Prostate gland (tissue), 2 donors: ENCODE data around the gene SMG6. TPM values are rescaled to one million over a fixed set of nuclear protein-coding genes. Genes with fewer than 3 reads are reported as not detected.
A peak's percentile ranks its signal among the peaks of the same experiment; 100 is the strongest.

Experiments
- DNase-seq: peaks from one replicate; pipeline ENCODE4 v3.0.0-alpha.2; 2019; ENCODE audit warnings: low spot score
- H3K27ac ChIP-seq, 2 donors: fragments of 200-600 bp; sonication (generic); 2 replicates each; pipeline ENCODE4 v1.5.1; 2017 to 2019
- H3K27me3 ChIP-seq: fragments of 200-600 bp; sonication (generic); replicated peaks from 2 replicates; pipeline ENCODE4 v1.5.1; 2019; ENCODE audit not compliant: insufficient read depth
- H3K36me3 ChIP-seq, 2 donors: fragments of 200-600 bp; sonication (generic); 1 replicate in 1 of 2; 2 replicates in 1 of 2; pipeline versions ENCODE4 v1.5.1 to v1.8.1; 2017 to 2019
- H3K4me1 ChIP-seq: fragments of 200-600 bp; sonication (generic); replicated peaks from 2 replicates; pipeline ENCODE4 v1.5.1; 2019
- H3K4me3 ChIP-seq, 2 donors: fragments of 200-600 bp; sonication (generic); 2 replicates each; pipeline ENCODE4 v1.5.1; 2017 to 2019
- H3K9me3 ChIP-seq: fragments of 200-600 bp; sonication (generic); 2 replicates; pipeline ENCODE4 v1.5.1; 2017
- POLR2A ChIP-seq: fragments of 450-650 bp; IDR thresholded peaks from one replicate; pipeline ENCODE4 v1.6.1; 2016; ENCODE audit warnings: antibody characterized with exemption, mild to moderate bottlenecking
- POLR2AphosphoS5 ChIP-seq: sonication (generic); formaldehyde crosslinking; IDR thresholded peaks from one replicate; pipeline ENCODE4 v1.6.1; 2017; ENCODE audit warnings: antibody characterized with exemption
- WGBS: methylation state at CpG from one replicate; pipeline ENCODE4 v1.1.5; 2018; 5-methylcytosine and 5-hydroxymethylcytosine counted together
- intact Hi-C: fragments of 100-400 bp; cut with DNase I; formaldehyde crosslinking; loops from one replicate; pipeline ENCODE4 v1.14.2; 2022
- total RNA-seq, 2 donors: library from RNA; depleted of rRNA; stranded (reverse); fragments of >200 nt; gene quantifications; one replicate each; pipeline ENCODE4 v1.1.0, GENCODE V29; 2016
- TF ChIP-seq, protein P1 (sequence below), 4 experiments: fragments of 200-600 bp in 2 of 4; fragments of 450-650 bp in 2 of 4; sonication (generic) in 2 of 4; IDR thresholded peaks; 1 replicate in 3 of 4; 2 replicates in 1 of 4; pipeline ENCODE4 v1.5.1; 2016 to 2019; ENCODE audit warnings: antibody characterized with exemption in 4 of 4, mild to moderate bottlenecking in 2 of 4, moderate library complexity in 2 of 4

SMG6 gene
- total RNA-seq, 2 donors from 2014 or later, result 23.8 to 56.0 TPM

DNA sequence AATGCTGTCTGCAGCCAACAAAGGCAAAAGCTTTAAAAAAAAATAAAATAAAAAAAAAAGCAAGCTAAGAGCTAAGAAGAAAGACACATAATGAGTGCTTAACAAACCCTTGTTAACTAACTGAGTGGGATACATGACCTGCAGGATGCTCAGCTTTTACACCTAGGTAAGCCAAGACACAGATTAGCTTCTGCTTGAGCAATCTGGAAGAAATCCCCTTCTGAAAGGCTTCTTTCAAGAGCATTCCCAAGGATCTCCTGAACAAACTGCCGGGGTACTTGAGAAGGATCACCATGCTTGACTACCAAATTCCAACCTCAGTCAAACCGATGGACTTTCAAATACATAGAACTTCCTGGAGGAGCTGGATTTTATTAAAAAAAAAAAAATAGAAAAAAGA lies 92.9 kb downstream of the SMG6 start:
- H3K9me3 ChIP-seq, result no peaks in the 10 kb centered on the region
- intact Hi-C loops, result loop anchor here (5.0 kb wide), 1 partner anchor 88 kb away; no protein-coding TSS in a partner anchor
- no peak for DNase-seq
- TF ChIP-seq POLR2AphosphoS5 (no peak), POLR2A (no peak)
- TF ChIP-seq, protein P1, sequence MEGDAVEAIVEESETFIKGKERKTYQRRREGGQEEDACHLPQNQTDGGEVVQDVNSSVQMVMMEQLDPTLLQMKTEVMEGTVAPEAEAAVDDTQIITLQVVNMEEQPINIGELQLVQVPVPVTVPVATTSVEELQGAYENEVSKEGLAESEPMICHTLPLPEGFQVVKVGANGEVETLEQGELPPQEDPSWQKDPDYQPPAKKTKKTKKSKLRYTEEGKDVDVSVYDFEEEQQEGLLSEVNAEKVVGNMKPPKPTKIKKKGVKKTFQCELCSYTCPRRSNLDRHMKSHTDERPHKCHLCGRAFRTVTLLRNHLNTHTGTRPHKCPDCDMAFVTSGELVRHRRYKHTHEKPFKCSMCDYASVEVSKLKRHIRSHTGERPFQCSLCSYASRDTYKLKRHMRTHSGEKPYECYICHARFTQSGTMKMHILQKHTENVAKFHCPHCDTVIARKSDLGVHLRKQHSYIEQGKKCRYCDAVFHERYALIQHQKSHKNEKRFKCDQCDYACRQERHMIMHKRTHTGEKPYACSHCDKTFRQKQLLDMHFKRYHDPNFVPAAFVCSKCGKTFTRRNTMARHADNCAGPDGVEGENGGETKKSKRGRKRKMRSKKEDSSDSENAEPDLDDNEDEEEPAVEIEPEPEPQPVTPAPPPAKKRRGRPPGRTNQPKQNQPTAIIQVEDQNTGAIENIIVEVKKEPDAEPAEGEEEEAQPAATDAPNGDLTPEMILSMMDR (IDR thresholded peaks at IDR 0.05), result no peak
- peaks cover 13% of the 10 kb centered on the region for H3K4me1 ChIP-seq
- no peak overlapping the region for H3K27ac ChIP-seq
- H3K36me3 ChIP-seq, result no peaks in the 10 kb centered on the region
- H3K27me3 ChIP-seq, result no peaks in the 10 kb centered on the region
- H3K4me3 ChIP-seq, result no peak overlapping the region
- WGBS, result 84% methylated on average over 2 of the region's 2 CpGs

DNA sequence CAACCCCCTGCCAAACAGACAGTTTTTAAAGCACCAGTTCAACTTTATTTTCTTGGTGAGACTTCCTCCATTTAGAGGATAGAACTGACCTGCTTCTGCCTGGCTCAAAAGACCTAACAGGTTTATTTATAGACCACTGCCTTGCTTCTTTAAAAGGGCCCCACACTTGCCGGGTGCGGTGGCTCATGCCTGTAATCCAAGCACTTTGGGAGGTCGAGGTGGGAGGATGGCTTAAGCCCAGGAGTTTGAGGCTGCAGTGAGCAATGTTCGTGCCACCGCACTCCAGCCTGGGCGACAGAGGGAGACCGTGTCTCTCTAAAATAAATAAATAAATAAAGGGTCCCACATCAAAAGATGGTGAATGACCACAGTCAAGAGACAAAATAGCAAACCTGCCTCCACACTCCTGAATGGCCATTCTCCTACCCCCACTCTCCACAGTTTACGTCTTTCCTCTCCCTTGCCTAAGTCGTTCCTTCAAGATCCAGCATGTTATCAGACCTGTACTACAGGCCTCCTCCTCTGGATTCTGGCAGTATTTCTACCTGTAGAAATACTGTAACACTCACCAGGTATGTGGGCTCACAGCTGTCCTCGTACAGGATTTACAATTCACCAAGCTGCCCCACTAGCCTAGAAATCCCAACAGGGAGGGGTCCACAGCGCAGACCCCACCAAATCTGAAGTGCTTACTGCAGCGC lies 95.6 kb downstream of the SMG6 start:
- no peaks in the 10 kb centered on the region for H3K36me3 ChIP-seq
- H3K27me3 ChIP-seq, result no peaks in the 10 kb centered on the region
- intact Hi-C loops, result no loop called here
- H3K27ac ChIP-seq, result peak overlapping the region in 1 of 2 donors; percentile 32
- H3K9me3 ChIP-seq, result no peaks in the 10 kb centered on the region
- no peak overlapping the region for H3K4me3 ChIP-seq
- no peak for DNase-seq
- TF ChIP-seq POLR2AphosphoS5, result no peak
- TF ChIP-seq, protein P1 (IDR thresholded peaks at IDR 0.05), result no peak
- no peak for TF ChIP-seq POLR2A
- 45% methylated on average over 12 of the region's 12 CpGs for WGBS
- H3K4me1 ChIP-seq, result peaks cover 1% of the 10 kb centered on the region

DNA sequence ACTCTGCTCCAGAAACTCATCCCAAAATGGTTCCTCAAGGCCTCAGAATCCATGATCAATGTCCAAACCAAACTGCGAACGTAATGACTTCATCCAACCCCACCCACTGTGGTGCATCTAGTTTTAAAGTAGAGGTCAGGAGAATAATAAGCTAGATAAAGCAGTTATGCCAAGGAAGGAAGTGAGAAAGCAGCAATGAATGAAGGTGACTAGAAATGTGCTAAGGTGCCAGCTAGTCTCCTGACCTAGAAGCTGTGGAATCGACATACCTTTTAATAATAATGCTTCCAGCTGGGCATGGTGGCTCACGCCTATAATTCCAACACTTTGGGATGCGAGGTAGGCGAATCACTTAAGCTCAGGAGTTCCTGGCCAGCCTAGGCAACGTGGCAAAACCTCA lies 99.2 kb downstream of the SMG6 start:
- no peak for DNase-seq
- no peaks in the 10 kb centered on the region for H3K27me3 ChIP-seq
- no peak overlapping the region for H3K27ac ChIP-seq
- H3K4me1 ChIP-seq, result no peaks in the 10 kb centered on the region
- H3K9me3 ChIP-seq, result no peaks in the 10 kb centered on the region
- no peak overlapping the region for H3K4me3 ChIP-seq
- 96% methylated on average over 7 of the region's 7 CpGs for WGBS
- TF ChIP-seq, protein P1 (IDR thresholded peaks at IDR 0.05), result no peak
- TF ChIP-seq POLR2A (no peak), POLR2AphosphoS5 (no peak)
- H3K36me3 ChIP-seq, result no peaks in the 10 kb centered on the region
- intact Hi-C loops, result no loop called here

DNA sequence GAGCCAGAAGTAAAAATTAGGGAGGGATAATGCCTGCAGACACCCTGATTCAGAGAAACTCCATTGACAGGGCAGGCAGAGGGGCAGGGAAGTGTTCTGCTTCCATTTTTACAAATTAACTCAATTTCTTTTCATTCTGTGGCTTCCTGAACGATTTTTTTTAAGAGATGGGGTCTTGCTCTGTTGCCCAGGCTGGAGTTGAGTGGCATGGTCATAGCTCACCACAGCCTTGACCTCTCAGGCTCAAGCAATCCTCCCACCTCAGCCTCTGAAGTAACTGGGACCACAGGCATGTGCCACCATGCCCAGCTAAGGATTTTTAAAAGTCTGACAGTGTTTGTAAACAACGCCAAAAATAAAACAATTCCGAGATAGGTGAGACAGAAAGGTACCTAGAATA lies 99.8 kb downstream of the SMG6 start:
- TF ChIP-seq POLR2AphosphoS5 (no peak), POLR2A (no peak)
- TF ChIP-seq, protein P1 (IDR thresholded peaks at IDR 0.05), result no peak
- H3K4me3 ChIP-seq, result no peak overlapping the region
- no peaks in the 10 kb centered on the region for H3K9me3 ChIP-seq

DNA sequence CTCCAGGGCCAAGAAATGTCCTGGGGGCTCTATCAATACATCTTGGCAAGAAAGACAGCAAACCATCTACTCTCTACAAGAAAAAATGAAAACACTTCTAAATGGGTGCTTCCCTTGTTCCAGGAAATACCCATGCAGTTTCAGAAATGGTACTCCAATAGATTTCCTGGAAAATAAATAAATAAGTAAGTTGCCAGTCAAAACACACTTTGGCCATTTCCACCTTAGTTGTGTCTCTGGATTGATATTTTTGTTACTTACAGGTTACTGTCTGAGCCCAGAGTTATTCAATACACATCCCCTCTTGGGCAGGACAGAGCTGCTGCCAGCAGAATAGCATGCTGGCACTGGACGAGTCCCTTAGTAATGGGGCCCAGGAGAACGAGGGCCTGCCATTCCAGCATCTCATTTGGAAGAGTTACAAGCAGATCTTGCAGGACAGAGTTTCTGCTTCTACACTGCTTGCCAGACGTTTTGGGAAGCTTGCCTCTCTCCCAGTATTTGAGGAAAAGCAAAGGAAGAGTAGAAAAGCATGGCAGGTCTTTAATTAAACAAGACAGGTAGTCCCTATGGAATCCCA lies 100.5 kb downstream of the SMG6 start:
- Histone ChIP-seq H3K36me3 (no peaks in the 10 kb centered on the region), H3K27me3 (no peaks in the 10 kb centered on the region), H3K9me3 (no peaks in the 10 kb centered on the region), H3K4me1 (no peaks in the 10 kb centered on the region), H3K27ac (no peak overlapping the region), H3K4me3 (no peak overlapping the region)
- intact Hi-C loops, result no loop called here
- no peak for DNase-seq
- WGBS, result 11% methylated on average over 3 of the region's 3 CpGs
- no peak for TF ChIP-seq POLR2A
- TF ChIP-seq POLR2AphosphoS5, result no peak
- TF ChIP-seq, protein P1 (IDR thresholded peaks at IDR 0.05), result no peak

More for the DNA sequence above, 99.8 kb downstream of the SMG6 start:
- 94% methylated on average over 3 of the region's 3 CpGs for WGBS
- H3K4me1 ChIP-seq, result no peaks in the 10 kb centered on the region
- H3K27ac ChIP-seq, result no peak overlapping the region
- H3K27me3 ChIP-seq, result no peaks in the 10 kb centered on the region
- no peaks in the 10 kb centered on the region for H3K36me3 ChIP-seq
- DNase-seq, result no peak
- intact Hi-C loops, result no loop called here
